H1 (cell line): Measurements from ENCODE around the gene TRAF3. TPM values are rescaled to one million over a fixed set of nuclear protein-coding genes. Genes with fewer than 3 reads are reported as not detected.

Experiments used
- ATF2 ChIP-seq: IDR thresholded peaks from 2 replicates; pipeline ENCODE4 v1.6.1; 2012; ENCODE audit warnings: low read length, inconsistent platforms
- BCL11A ChIP-seq, 2 experiments: IDR thresholded peaks; one replicate each; pipeline ENCODE4 v1.6.1; 2011; ENCODE audit warnings: low read depth in 2 of 2, low read length in 2 of 2, mild to moderate bottlenecking in 2 of 2
- BRCA1 ChIP-seq: IDR thresholded peaks from 2 replicates; pipeline ENCODE4 v1.6.1; 2012; ENCODE audit warnings: low read depth, low read length, improper control_type of control experiment
- CTCF ChIP-seq, 3 experiments: IDR thresholded peaks; 1 replicate in 2 of 3; 2 replicates in 1 of 3; pipeline versions ENCODE4 v1.5.1 to v1.6.1; 2011; ENCODE audit warnings: low read length in 3 of 3, mild to moderate bottlenecking in 3 of 3, inconsistent platforms in 2 of 3, low read depth in 1 of 3, moderate library complexity in 1 of 3; ENCODE audit not compliant: insufficient read depth in 1 of 3; ENCODE audit errors: control extremely low read depth in 1 of 3
- E2F6 ChIP-seq: IDR thresholded peaks from 2 replicates; pipeline ENCODE4 v1.6.1; 2012; ENCODE audit warnings: inconsistent platforms
- EP300 ChIP-seq, 2 experiments: IDR thresholded peaks; 1 replicate in 1 of 2; 2 replicates in 1 of 2; pipeline ENCODE4 v1.6.1; 2011 to 2012; ENCODE audit warnings: low read depth in 2 of 2, low read length in 2 of 2, mild to moderate bottlenecking in 2 of 2, borderline replicate concordance in 1 of 2, inconsistent platforms in 1 of 2, moderate library complexity in 1 of 2
- KDM5A ChIP-seq: fragments of 200-600 bp; IDR thresholded peaks from 2 replicates; pipeline ENCODE4 v1.7.1; 2012; ENCODE audit warnings: mild to moderate bottlenecking, low read length, inconsistent platforms, mixed read lengths
- PHF8 ChIP-seq: fragments of 200-600 bp; sonication (generic); conservative IDR thresholded peaks from 2 replicates; pipeline ENCODE4 v1.7.1; 2012; ENCODE audit warnings: low read depth, mild to moderate bottlenecking, inconsistent platforms, low read length, moderate library complexity
- RFX5 ChIP-seq: IDR thresholded peaks from 2 replicates; pipeline ENCODE4 v1.6.1; 2011; ENCODE audit warnings: low read depth, low read length, improper control_type of control experiment, borderline replicate concordance
- RNF2 ChIP-seq: fragments of 200-900, 300-1000 bp; sonication (generic); IDR thresholded peaks from 2 replicates; pipeline ENCODE4 v1.7.1; 2016; ENCODE audit warnings: borderline replicate concordance, low read depth, mild to moderate bottlenecking, antibody characterized with exemption, low read length; ENCODE audit not compliant: poor library complexity, severe bottlenecking; ENCODE audit errors: missing control alignments
- RXRA ChIP-seq: IDR thresholded peaks from 2 replicates; pipeline ENCODE4 v1.6.1; 2011; ENCODE audit warnings: low read depth, mild to moderate bottlenecking, low read length, moderate library complexity; ENCODE audit not compliant: insufficient read depth
- SIN3A ChIP-seq, 2 experiments: IDR thresholded peaks in 1 of 2; conservative IDR thresholded peaks in 1 of 2; 2 replicates each; pipeline ENCODE4 v1.6.1; 2011 to 2012; ENCODE audit warnings: low read length in 2 of 2, improper control_type of control experiment in 1 of 2, low read depth in 1 of 2, mild to moderate bottlenecking in 1 of 2
- SIX5 ChIP-seq: IDR thresholded peaks from 2 replicates; pipeline ENCODE4 v1.6.1; 2011; ENCODE audit warnings: mild to moderate bottlenecking, low read depth, low read length
- TEAD4 ChIP-seq: IDR thresholded peaks from 2 replicates; pipeline ENCODE4 v1.6.1; 2012; ENCODE audit warnings: low read depth, low read length, inconsistent platforms, mixed read lengths
- USF2 ChIP-seq: IDR thresholded peaks from 2 replicates; pipeline ENCODE4 v1.6.1; 2011; ENCODE audit warnings: low read length, improper control_type of control experiment
- YY1 ChIP-seq: IDR thresholded peaks from 2 replicates; pipeline ENCODE4 v1.6.1; 2011; ENCODE audit warnings: low read depth, mild to moderate bottlenecking, low read length
- ZNF274 ChIP-seq: IDR thresholded peaks from 2 replicates; pipeline ENCODE4 v1.7.0; 2012; ENCODE audit warnings: low read length, borderline replicate concordance; ENCODE audit errors: extremely low read depth
- polyA plus RNA-seq, 7 experiments: library from polyadenylated mRNA; depleted of rRNA in 3 of 7; stranded (reverse) in 5 of 7; unstranded in 2 of 7; fragments of >200 nt in 5 of 7; fragments of 200-250 nt in 2 of 7; gene quantifications; 1 replicate in 5 of 7; 2 replicates in 1 of 7; 4 replicates in 1 of 7; pipeline versions ENCODE4 v1.2.1 to v1.2.3, GENCODE V29; 2011 to 2013; ENCODE audit warnings: missing spikeins in 2 of 7, mixed read lengths in 2 of 7
- total RNA-seq: library from RNA; stranded (reverse); fragmentation: NEBNext Ultra II Directional; extraction: Animal tissue kit (Norgen Biotek cat#: 25700); gene quantifications from 2 replicates; pipeline ENCODE4 v1.2.1, GENCODE V29; 2021

The TRAF3 gene
- total and polyA plus RNA-seq, 2 of the 8 experiments (the other 6 are each of a cell fraction or from before 2014, with no cell fraction given), result 5.8 to 12.1 TPM

GRCh38 chr14:102777711-102778337, 575 bp downstream of the TRAF3 start (continued):
- TF ChIP-seq USF2, result no peak
- no peak for TF ChIP-seq TEAD4
- TF ChIP-seq BRCA1, result no peak
- TF ChIP-seq ZNF274, result no peak
- no peak for TF ChIP-seq YY1
- TF ChIP-seq RNF2, result no peak
- peak; percentile 35; the same call in 1 of the 2 replicates for TF ChIP-seq PHF8
- TF ChIP-seq RFX5, result no peak
- TF ChIP-seq EP300 (IDR thresholded peaks at IDR 0.05; ENCODE audit: borderline replicate concordance in 1 of 2, low read depth in 2 of 2, low read length in 2 of 2), result no peak
- no peak for TF ChIP-seq E2F6
- TF ChIP-seq CTCF (IDR thresholded peaks at IDR 0.05; ENCODE audit: control extremely low read depth in 1 of 3, insufficient read depth in 1 of 3, low read depth in 1 of 3, low read length in 3 of 3), result no peak
- TF ChIP-seq ATF2, result no peak
- TF ChIP-seq KDM5A, result no peak
- no peak for TF ChIP-seq SIN3A (conservative IDR thresholded peaks at IDR 0.05 in 1 of 2, IDR thresholded peaks at IDR 0.05 in 1 of 2; ENCODE audit: low read depth in 1 of 2, low read length in 2 of 2)
- TF ChIP-seq RXRA, result no peak
- TF ChIP-seq SIX5, result no peak
- TF ChIP-seq BCL11A (IDR thresholded peaks at IDR 0.05; ENCODE audit: low read depth in 2 of 2, low read length in 2 of 2), result no peak
